ENCODE data around the gene METTL18. TPM values are rescaled to one million over a fixed set of nuclear protein-coding genes. Genes with fewer than 3 reads are reported as not detected.

METTL18 gene
- total and polyA plus RNA-seq, 2 donors (not counting 1 experiment from before 2014, with no cell fraction given): 3.1 to 18.9 TPM

- ChIA-PET POLR2A (no interaction called here), CTCF (no interaction called here)
- Histone ChIP-seq H3K79me2 (ENCODE audit: control insufficient read depth, insufficient read depth, low read length) (no peaks in the 10 kb centered on the region), H4K20me1 (ENCODE audit: control insufficient read depth, insufficient read depth, low read length, poor library complexity, severe bottlenecking) (no peaks in the 10 kb centered on the region), H3K27me3 (replicated peaks in 1 of 4; ENCODE audit: control extremely low read depth in 1 of 4, control insufficient read depth in 3 of 4, insufficient read depth in 4 of 4, low read length in 3 of 4) (no peaks in the 10 kb centered on the region), H3K4me2 (replicated peaks; ENCODE audit: low read depth, low read length, poor library complexity, severe bottlenecking) (no peak overlapping the region), H2AFZ (ENCODE audit: insufficient read depth, low read depth, low read length, poor library complexity, severe bottlenecking) (no peak overlapping the region), H3K9ac (ENCODE audit: low read length) (no peak overlapping the region), H3K4me3 (ENCODE audit: control extremely low read depth in 1 of 5, extremely low read depth in 1 of 5, insufficient read depth in 1 of 5, low read depth in 2 of 5, low read length in 4 of 5) (no peak overlapping the region), H3K27ac (ENCODE audit: low read length in 2 of 2) (no peak overlapping the region), H3K36me3 (replicated peaks in 1 of 2; ENCODE audit: control extremely low read depth in 1 of 2, control insufficient read depth in 1 of 2, extremely low read depth in 1 of 2, insufficient read depth in 2 of 2, low read length in 1 of 2) (peaks cover 0 to 14% of the 10 kb centered on the region in 2 experiments), H3K9me3 (ENCODE audit: control extremely low read depth in 1 of 3, control insufficient read depth in 2 of 3, insufficient read depth in 1 of 3, low read length in 2 of 3) (peaks cover 0 to 5% (median 3%) of the 10 kb centered on the region in 3 donors), H3K4me1 (ENCODE audit: control insufficient read depth in 2 of 2, insufficient read depth in 2 of 2, low read length in 2 of 2) (no peaks in the 10 kb centered on the region)
- peaks cover 6% of the 10 kb centered on the region for H3K9me3 Mint-ChIP-seq (ENCODE audit: insufficient read depth)
- intact Hi-C loops (cut with micrococcal nuclease): no loop called here
- TF ChIP-seq EZH2 (IDR thresholded peaks at IDR 0.05; ENCODE audit: borderline replicate concordance, insufficient read depth, low read depth, low read length, poor library complexity, severe bottlenecking): no peak
- TF ChIP-seq, protein P1, sequence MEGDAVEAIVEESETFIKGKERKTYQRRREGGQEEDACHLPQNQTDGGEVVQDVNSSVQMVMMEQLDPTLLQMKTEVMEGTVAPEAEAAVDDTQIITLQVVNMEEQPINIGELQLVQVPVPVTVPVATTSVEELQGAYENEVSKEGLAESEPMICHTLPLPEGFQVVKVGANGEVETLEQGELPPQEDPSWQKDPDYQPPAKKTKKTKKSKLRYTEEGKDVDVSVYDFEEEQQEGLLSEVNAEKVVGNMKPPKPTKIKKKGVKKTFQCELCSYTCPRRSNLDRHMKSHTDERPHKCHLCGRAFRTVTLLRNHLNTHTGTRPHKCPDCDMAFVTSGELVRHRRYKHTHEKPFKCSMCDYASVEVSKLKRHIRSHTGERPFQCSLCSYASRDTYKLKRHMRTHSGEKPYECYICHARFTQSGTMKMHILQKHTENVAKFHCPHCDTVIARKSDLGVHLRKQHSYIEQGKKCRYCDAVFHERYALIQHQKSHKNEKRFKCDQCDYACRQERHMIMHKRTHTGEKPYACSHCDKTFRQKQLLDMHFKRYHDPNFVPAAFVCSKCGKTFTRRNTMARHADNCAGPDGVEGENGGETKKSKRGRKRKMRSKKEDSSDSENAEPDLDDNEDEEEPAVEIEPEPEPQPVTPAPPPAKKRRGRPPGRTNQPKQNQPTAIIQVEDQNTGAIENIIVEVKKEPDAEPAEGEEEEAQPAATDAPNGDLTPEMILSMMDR (IDR thresholded peaks at IDR 0.05): no peak
- no peak overlapping the region for H3K4me3 Mint-ChIP-seq
- no peaks in the 10 kb centered on the region for H3K27me3 Mint-ChIP-seq
- no peak for ATAC-seq (ENCODE audit: low read depth)
- WGBS (ENCODE audit: insufficient coverage): no CpG with 5 or more reads among the region's 4 CpGs
- peaks cover 4% of the 10 kb centered on the region for H3K4me1 Mint-ChIP-seq
- no peak for DNase-seq
- no peak overlapping the region for H3K27ac Mint-ChIP-seq
Measured at GRCh38 chr1:169838942-169839341, 44.2 kb upstream of the METTL18 start.

DNA sequence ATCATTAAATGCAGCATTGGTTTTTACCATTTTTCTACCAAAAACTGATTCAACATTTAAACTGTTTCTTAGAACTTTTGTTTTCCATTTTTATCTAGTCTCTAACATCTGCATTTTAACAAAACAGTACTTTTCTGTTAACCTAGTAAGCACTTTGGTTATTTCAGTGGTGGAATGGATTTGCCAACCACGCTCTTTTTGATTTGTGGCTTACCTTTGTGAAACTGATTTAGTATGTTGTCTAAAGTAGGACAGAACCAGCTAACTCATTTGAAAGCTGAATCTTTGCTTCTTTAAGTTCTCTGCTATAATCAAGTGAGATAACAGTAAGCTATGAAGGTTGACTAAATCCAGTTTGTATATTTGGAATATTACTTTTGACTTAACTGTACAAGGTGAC, 41.5 kb upstream of the METTL18 start:
- no peak for TF ChIP-seq EZH2 (IDR thresholded peaks at IDR 0.05; ENCODE audit: borderline replicate concordance, insufficient read depth, low read depth, low read length, poor library complexity, severe bottlenecking)
- TF ChIP-seq, protein P1 (IDR thresholded peaks at IDR 0.05): no peak
- Mint-ChIP-seq H3K4me1 (peaks cover 4% of the 10 kb centered on the region), H3K4me3 (no peak overlapping the region), H3K27ac (no peak overlapping the region), H3K27me3 (no peaks in the 10 kb centered on the region), H3K9me3 (ENCODE audit: insufficient read depth) (peaks cover 6% of the 10 kb centered on the region)
- ATAC-seq (ENCODE audit: low read depth) (no peak), DNase-seq (no peak)
- no peak overlapping the region for H3K4me2 ChIP-seq (replicated peaks; ENCODE audit: low read depth, low read length, poor library complexity, severe bottlenecking)
- H3K79me2 ChIP-seq (ENCODE audit: control insufficient read depth, insufficient read depth, low read length): no peaks in the 10 kb centered on the region
- H3K4me3 ChIP-seq (ENCODE audit: control extremely low read depth in 1 of 5, extremely low read depth in 1 of 5, insufficient read depth in 1 of 5, low read depth in 2 of 5, low read length in 4 of 5): no peak overlapping the region
- no peak overlapping the region for H3K27ac ChIP-seq (ENCODE audit: low read length in 2 of 2)
- H4K20me1 ChIP-seq (ENCODE audit: control insufficient read depth, insufficient read depth, low read length, poor library complexity, severe bottlenecking): no peaks in the 10 kb centered on the region
- no CpG with 5 or more reads among the region's 1 CpG for WGBS (ENCODE audit: insufficient coverage)
- intact Hi-C loops (cut with micrococcal nuclease): no loop called here
- no peak overlapping the region for H2AFZ ChIP-seq (ENCODE audit: insufficient read depth, low read depth, low read length, poor library complexity, severe bottlenecking)
- H3K36me3 ChIP-seq (replicated peaks in 1 of 2; ENCODE audit: control extremely low read depth in 1 of 2, control insufficient read depth in 1 of 2, extremely low read depth in 1 of 2, insufficient read depth in 2 of 2, low read length in 1 of 2): peaks cover 1 to 18% of the 10 kb centered on the region in 2 experiments
- peaks cover 0 to 5% (median 3%) of the 10 kb centered on the region in 3 donors for H3K9me3 ChIP-seq (ENCODE audit: control extremely low read depth in 1 of 3, control insufficient read depth in 2 of 3, insufficient read depth in 1 of 3, low read length in 2 of 3)
- ChIA-PET CTCF (interaction anchor here (1.5 kb wide), 1 partner anchor 285 kb away, joined by 4 read pairs; no protein-coding TSS in a partner anchor), POLR2A (no interaction called here)
- no peak overlapping the region for H3K9ac ChIP-seq (ENCODE audit: low read length)
- no peaks in the 10 kb centered on the region for H3K4me1 ChIP-seq (ENCODE audit: control insufficient read depth in 2 of 2, insufficient read depth in 2 of 2, low read length in 2 of 2)
- no peaks in the 10 kb centered on the region for H3K27me3 ChIP-seq (replicated peaks in 1 of 4; ENCODE audit: control extremely low read depth in 1 of 4, control insufficient read depth in 3 of 4, insufficient read depth in 4 of 4, low read length in 3 of 4)
